Amniotic stem cell (primary cell): Measurements from ENCODE around the gene MSL2.
"Not testable (repeated sequence)": the region's sequence is repeated elsewhere in the genome, so short reads cannot be mapped to it uniquely, and the experiment has no call there.

Experiments used
- DNase-seq: peaks from one replicate; lab custom pipeline; 2025; lab: John Stamatoyannopoulos, UW

MSL2 gene

DNA sequence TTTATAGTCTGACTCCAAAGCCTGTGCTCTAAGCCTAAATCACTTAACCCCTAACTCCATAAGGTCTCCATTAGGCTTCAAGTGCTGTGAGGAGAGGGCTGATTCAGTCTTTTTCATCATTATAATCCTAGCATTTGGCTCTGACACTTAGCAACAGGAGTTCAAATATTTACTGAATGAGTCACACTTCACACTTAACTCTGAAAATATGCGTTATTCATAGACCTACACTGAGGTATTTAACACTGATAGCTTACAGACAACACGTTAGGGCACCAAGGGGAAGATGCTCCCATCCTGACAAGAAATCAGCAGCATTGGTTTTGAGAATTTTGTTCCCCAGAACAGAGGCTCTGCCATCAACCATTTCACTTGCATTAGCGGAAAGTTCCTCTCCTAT is 53.5 kb downstream of the MSL2 start:
- DNase-seq: peak; percentile 51

DNA sequence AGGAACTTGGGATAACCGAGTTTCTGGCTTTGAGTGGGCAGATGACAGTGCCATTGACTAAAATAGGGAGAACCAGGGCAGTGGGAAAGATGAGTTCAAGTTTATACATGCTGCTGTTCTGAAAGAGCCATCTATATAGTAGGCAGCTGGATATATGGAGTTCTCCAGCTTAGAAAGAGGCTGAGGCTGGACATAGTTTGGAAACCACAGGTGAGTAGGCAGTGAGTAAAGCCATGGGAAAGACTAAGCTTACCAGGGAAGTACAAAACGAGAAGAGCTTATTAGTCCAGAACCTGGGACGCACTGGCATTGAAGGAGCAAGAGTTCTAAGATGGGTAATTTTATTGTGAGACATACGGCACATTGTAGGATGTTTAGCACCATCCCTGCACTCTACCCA is 54.2 kb downstream of the MSL2 start:
- no peak for DNase-seq

DNA sequence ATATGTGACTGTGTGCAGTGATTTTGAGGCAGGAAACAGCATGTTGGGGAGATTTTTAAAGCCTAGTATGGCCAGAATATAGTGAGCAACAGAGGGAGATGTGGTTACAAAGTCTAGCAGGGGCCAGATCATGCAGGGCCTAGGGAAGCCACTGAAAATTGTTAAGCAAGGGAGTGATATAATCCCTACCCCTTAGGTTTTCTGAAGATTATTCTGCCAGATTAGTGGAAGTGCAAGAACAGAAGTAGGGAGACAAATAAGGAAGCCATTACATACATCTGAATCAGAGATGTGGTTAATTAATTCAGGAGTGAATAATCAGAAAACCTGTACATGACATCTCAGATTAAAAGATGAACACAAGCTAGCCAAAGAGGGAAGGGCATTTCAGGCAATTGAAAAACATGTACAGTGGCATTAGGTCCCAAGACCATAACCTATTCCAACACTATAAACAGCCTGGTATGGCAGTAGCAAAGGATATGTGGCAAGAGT is 54.8 kb downstream of the MSL2 start:
- DNase-seq: no peak

DNA sequence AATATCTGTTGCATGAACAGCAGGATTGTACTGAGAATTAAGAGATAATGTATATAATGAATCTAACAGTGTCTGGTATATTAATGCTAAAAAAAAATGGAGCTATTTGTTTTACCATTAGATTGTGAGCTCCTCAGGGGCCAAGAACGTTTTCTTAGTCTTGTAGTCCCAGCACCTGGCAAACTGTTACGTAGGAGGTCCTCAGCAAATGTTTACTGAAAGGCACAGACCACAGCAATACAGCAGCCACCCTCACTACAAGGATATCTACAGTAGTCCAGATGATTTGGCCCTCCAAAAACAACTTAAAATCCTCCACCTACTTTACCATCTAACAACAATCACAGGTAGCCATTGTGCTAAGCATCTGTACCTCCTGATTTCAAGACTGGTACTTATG is 59.7 kb downstream of the MSL2 start:
- DNase-seq: no peak

DNA sequence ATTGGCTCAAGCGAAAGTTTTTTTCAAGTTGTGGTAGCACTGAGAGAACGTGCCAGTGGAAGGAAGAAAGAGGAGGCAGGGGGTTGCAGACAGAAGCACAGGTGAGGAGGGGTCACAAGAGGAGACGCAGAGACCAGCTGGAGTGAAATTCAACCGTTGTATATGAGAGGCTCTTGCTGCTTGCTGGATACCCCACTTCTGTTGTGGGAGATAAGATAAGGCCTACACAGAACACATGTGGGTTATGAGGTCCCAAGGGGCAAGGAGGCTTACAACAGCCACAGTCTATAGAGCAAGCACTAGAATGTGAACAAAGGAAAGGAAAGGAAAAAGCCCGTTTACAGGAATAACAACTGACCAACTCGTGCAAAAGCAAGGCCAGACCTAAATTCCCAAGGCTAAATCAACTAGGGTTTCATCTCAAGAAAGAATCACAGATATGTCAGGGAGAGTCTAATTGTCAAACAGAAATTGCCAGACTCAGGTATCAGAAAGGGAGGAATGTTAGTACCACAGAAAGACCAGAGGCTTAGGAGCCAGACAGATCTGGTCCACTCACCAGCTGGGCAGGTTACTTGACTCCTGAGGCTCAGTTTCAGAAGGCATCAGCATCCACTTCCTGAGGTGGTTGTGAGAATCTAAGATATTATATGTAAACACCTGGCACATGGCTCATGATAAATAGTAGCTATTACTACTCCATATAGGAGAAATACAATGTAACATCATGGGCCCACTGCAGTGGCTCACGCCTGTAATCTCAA is 60.9 kb downstream of the MSL2 start:
- DNase-seq: no peak

DNA sequence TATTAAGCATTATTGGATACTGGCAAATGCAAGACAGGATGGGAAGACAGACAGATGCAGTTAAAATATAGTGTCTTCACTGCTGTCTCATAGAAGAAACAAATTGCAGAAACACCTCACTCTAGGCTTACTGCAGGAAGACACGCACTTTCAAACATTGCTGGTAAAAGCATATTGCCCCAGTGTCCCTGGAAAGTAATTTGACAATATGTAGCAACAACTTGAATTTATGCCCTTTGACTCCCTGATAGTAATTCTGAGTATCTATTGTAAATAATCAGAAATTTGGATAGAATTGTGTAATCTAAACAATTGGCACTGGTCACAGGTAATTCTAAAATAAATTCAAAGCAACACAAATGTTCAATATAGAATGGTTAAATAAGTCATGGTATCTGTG is 62.0 kb downstream of the MSL2 start:
- DNase-seq: no peak

DNA sequence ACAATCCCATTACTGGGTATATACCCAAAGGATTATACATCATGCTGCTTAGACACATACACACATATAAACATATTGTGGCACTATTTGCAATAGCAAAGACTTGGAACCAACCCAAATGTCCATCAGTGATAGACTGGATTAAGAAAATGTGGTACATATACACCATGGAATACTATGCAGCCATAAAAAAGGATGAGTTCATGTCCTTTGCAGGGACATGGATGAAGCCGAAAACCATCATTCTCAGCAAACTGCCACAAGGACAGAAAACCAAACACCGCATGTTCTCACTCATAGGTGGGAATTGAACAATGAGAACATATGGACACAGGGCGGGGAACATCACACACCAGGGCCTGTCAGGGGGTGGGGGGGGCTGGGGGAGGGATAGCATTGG is 64.5 kb downstream of the MSL2 start:
- DNase-seq: not testable (repeated sequence)

DNA sequence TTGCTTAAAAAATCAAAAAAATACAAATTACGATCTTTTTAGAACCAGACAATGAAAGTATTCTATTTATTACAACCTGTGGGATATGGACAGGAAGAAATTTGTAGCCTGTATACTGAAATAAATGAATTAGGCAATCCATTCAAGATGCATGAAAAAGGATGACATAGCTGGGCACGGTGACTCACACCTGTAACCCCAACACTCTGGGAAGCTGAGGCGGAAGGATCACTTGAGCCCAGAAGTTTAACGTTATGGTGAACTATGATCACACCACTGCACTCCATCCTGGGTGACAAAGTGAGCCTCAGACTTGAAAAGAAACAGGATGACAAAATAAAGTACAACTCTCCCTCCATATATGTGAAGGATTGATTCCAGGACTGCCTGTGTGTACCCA is 74.1 kb downstream of the MSL2 start:
- no peak for DNase-seq

DNA sequence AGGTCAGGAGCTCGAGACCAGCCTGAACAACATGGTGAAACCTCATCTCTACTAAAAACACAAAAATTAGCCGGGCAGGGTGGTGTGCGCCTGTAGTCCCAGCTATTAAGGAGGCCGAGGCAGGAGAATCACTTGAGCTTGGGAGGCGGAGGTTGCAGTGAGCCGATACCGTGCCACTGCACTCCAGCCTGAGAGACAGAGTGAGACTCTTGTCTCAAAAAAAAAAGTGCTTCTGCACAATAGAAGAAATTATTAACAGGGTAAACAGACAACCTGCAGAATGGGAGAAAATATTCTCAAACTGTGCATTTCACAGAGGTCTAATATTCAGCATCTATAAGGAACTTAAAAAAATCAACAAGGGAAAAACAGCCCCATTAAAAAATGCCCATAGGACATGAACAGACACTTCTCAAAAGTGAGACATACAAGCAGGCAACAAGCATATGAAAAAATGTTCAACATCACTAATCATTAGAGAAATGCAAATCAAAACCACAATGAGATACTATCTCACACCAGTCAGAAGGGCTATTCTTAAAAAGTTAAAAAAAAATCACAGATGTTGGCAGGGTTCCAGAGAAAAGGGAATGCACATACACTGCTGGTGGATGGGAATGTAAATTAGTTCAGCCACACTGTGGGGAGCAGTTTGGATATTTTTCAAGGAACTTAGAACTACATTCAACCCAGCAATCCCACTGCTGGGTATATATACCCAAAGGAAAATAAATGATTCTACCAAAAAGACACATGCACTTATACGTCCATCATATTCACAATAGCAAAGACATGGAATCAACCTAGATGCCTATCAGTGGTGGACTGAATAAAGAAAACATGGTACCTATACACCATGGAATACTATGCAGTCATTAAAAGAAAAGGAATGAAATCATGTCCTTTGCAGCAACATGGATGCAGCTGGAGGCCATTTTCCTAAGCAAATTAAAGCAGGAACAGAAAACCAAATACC is 75.5 kb downstream of the MSL2 start:
- no peak for DNase-seq

DNA sequence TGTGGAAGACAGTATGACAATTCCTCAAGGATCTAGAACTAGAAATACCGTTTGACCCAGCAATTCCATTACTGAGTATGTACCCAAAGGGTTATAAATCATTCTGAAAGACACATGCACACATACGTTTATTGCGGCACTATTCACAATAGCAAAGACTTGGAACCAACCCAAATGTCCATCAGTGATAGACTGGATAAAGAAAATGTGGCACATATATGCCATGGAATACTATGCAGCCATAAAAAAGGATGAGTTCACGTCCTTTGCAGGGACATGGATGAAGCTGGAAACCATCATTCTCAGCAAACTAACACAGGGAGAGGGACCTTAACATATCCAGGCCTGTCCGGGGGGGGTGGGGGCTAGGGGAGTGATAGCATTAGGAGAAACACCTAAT is 76.4 kb downstream of the MSL2 start:
- not testable (repeated sequence) for DNase-seq

DNA sequence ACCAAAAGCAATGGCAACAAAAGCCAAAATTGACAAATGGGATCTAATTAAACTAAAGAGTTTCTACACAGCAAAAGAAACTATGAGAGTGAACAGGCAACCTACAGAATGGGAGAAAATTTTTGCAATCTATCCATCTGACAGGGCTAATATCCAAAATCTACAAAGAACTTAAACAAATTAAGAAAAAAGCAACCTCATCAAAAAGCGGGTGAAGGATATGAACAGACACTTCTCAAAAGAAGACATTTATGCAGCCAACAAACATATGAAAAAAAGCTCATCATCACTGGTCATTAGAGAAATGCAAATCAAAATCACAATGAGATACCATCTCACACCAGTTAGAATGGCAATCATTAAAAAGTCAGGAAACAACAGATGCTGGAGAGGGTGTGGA is 76.8 kb downstream of the MSL2 start:
- DNase-seq: not testable (repeated sequence)

DNA sequence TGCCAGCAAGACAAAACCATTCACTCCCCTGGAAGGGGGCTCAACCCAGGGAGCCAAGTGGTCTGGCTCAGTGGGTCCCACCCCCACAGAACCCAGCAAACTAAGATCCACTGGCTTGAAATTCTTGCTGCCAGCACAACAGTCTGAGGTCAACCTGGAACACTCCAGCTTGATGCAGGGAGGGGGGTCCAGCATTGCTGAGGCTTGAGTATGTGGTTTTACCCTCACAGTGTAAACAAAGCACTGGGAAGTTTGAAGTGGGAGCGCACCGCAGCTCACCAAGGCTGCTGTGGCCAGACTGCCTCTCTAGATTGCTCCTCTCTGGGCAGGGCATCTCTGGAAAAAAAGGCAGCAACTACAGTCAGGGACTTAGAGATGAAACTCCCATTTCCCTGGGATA is 81.7 kb downstream of the MSL2 start:
- DNase-seq: no peak

DNA sequence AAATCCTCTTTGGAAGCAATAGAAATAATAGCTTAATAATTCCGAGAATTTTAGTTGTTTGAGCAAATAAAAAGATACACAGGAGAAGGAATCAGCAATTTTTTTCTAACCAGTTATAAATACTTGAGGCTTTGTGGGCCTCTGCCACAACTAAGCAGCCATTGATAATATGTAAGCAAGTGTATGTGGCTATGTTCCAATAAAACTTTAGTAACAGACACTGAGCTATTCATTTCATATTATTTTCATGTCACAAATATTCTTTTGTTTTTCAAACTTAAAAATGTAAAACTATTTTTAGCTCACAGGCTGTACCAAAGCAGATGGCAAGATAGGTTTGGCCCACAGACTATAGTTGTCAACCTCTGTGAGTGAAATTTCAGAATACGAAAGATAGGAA is 85.7 kb downstream of the MSL2 start:
- no peak for DNase-seq

DNA sequence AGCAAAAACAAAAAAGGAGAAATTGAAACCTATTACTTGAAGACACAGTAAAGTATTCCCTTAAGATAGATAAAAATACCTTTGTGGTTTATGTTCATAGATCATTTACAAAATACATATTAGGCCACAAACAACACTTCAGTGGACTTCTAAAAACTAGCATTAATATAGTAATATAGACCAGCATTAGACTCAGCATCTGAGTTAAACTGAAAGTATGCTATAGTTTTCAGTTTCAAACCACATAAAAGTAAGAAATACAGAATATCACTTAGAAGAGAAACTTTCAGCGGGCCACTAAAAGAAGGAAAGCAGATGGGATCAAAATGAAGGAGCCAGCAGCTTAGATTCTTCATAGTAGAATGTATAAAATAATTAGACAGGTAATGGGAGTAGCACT is 86.6 kb downstream of the MSL2 start:
- DNase-seq: no peak

DNA sequence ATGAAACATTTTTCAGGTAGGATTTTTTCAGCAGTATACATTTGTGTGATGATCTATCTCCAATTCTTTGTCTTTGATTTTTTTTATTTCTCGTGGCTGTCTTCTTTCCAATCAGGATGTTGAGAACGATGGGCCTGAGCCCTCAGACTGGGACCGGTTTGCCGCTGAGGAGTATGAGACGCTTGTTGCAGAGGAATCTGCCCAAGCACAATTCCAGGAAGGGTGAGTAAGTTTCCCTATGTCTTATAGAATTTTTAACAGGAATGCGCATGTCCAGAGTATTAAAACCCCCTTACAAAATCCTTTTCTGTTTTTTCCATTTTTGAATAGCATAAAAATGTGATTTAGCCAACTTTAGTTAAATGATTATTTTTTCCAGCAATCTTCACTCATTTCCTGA is 90.0 kb downstream of the MSL2 start:
- no peak for DNase-seq

DNA sequence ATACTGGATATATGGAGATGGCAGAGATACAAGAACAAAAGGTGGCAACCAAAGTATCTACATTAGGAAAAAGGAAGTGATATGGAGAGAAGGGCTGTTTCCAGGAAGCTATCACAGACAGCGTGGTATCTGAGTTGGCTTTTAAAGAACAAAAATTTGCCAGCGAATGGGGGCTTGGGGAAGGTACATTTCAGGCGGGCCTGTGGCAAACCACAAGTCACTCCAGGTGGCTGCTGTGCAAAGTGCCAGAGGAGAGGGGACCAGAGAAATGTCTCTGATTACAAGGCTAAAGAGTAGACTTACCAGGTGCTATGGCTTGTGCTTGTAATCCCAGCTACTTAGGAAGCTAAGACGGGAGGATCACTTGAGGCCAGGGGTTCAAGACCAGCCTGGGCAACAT is 91.1 kb downstream of the MSL2 start:
- DNase-seq: no peak
